GM13976 (cell line): ENCODE results near the gene ANKMY2.

ENCODE experiments used
- DNase-seq: peaks from one replicate; pipeline ENCODE4 v3.0.0; 2012; ENCODE audit warnings: low spot score
- CTCF ChIP-seq: IDR thresholded peaks from 2 replicates; pipeline ENCODE4 v1.5.1; 2012; ENCODE audit warnings: borderline replicate concordance, mild to moderate bottlenecking; ENCODE audit not compliant: insufficient read depth; ENCODE audit errors: extremely low read depth, missing control alignments, control extremely low read depth
- in situ Hi-C: fragments of 300-500 bp; cut with MboI; formaldehyde crosslinking; loops from one replicate; pipeline ENCODE4 v1.12.0; 2022; ENCODE audit warnings: low sequenced_read_pairs, mixed read lengths, inconsistent platforms; ENCODE audit not compliant: unreplicated experiment

Gene ANKMY2

GRCh38 chr7:16657656-16658279, 12.2 kb upstream of the ANKMY2 start:
- no peak for TF ChIP-seq CTCF
- in situ Hi-C loops = no loop called here
- no peak for DNase-seq

GRCh38 chr7:16656141-16656540, 10.6 kb upstream of the ANKMY2 start:
- no peak for DNase-seq
- in situ Hi-C loops = no loop called here
- TF ChIP-seq CTCF = no peak

- in situ Hi-C loops = no loop called here
- TF ChIP-seq CTCF = no peak
- DNase-seq = no peak
These were observed 9.8 kb upstream of the ANKMY2 start for GRCh38 chr7:16655394-16655793.

DNA sequence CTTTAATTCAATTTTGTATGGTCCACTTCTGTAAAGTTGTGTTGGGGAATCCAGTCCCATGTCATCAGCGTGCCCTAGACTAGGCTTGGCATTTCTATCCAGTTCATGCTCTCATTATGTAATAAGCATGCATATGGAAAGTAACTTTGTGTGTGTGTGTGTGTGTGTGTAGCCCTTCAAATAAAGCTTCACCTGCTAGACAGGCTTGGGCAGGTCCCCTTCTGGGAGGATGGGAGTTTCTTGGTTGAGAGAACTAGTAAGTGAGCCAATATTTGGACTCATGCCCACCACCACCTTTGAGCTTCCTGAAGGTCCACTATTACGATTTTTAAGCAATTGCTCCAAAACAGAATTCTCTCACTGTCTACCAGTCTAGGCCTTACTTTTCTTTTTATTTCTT, 7.3 kb upstream of the ANKMY2 start:
- in situ Hi-C loops = no loop called here
- TF ChIP-seq CTCF = no peak
- no peak for DNase-seq

- DNase-seq = no peak
- no peak for TF ChIP-seq CTCF
- in situ Hi-C loops = no loop called here
These were observed 6.7 kb upstream of the ANKMY2 start for GRCh38 chr7:16652240-16652583.

DNA sequence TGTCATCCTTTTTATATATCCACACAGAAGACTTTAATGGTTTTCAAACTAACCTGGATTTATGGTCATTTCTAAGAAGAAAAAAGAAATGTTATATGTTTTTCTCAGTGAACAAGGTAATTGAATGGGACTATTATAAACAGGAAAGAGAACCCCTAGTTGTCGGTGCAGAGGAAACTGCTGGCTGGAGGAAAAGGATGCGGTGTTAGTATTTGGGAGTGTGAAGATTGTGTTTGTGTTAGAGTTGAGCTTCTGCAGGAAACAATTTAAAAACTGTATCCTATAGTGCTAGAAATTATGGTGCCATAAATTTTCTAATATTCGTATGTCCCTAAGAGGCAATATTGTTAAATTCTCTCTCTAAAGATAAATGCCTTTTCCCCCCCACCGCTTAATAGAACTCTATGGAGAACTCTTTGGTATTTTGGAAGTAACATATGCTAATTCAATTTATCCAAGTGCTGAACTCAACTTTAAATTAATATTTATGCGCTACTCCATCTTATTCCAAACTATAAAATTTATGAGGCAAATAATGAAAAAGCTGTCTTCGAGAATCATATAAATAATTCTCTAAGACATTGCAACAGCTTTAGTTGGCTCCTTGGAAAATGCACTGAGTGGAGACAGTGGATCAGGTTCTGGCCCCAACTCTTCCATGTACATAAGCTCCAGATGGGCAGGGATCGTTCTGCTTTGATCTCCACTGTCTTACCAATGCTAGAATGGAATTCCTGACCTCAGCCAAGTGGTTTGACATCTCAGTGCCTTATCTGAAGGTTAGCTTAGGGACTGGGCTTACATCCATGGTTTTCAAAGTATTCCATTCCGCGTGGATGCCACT, 6.1 kb upstream of the ANKMY2 start:
- in situ Hi-C loops = no loop called here
- DNase-seq = no peak
- TF ChIP-seq CTCF = no peak

- DNase-seq = no peak
- no peak for TF ChIP-seq CTCF
- in situ Hi-C loops = no loop called here
These were observed 4.7 kb upstream of the ANKMY2 start for GRCh38 chr7:16650266-16650665.
